ENCODE measurements around the gene SPI1.

SPI1 gene

GRCh38 chr11:47387944-47388696 lies 9.8 kb upstream of the SPI1 start:
- DNase-seq, result peak; percentile 73

- no peak for DNase-seq
Measured at GRCh38 chr11:47384498-47384897, 6.2 kb upstream of the SPI1 start.

DNA sequence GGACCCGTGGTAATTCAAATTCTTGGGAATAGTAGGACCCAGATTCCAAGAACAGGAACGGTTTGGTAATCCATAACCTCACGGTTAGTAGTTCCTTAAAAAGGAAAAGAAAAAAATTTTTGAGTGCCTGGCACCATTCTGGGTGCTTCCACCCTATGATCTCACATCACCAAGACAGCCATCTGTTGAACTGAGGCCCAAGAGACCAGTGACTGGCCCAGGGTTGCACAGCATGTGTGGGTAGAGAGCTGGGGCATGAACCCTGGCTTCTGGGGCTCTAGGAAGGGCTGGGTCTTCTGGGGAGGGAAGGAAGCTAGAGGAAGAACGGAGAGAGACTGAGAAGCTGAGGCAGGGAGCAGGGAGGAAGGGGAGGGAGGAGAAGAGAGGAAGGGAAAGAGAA lies 4.7 kb upstream of the SPI1 start:
- DNase-seq, result no peak

DNA sequence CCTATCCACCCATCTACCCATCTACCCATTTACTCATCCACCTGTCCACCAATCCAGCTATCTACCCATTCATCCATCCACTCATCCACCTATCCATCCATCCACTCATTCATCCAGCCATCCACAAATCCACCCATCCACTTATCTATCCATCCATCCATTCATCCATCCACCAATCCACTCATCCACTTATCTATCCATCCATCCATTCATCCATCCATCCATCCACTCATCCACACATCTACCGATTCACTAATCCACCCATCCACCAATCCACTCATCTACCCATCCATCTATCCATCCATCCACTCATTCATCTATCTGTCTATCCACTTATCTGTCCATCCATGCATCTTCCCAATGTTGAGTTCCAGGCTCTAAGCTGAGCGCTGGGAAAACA lies 1.7 kb upstream of the SPI1 start:
- DNase-seq, result no peak

GRCh38 chr11:47379317-47379716 lies 970 bp upstream of the SPI1 start:
- no peak for DNase-seq

- DNase-seq, result no peak
Measured at GRCh38 chr11:47378836-47379170, 456 bp upstream of the SPI1 start.

- peak; percentile 59 for DNase-seq
Measured at GRCh38 chr11:47377571-47378009, 757 bp downstream of the SPI1 start.

DNA sequence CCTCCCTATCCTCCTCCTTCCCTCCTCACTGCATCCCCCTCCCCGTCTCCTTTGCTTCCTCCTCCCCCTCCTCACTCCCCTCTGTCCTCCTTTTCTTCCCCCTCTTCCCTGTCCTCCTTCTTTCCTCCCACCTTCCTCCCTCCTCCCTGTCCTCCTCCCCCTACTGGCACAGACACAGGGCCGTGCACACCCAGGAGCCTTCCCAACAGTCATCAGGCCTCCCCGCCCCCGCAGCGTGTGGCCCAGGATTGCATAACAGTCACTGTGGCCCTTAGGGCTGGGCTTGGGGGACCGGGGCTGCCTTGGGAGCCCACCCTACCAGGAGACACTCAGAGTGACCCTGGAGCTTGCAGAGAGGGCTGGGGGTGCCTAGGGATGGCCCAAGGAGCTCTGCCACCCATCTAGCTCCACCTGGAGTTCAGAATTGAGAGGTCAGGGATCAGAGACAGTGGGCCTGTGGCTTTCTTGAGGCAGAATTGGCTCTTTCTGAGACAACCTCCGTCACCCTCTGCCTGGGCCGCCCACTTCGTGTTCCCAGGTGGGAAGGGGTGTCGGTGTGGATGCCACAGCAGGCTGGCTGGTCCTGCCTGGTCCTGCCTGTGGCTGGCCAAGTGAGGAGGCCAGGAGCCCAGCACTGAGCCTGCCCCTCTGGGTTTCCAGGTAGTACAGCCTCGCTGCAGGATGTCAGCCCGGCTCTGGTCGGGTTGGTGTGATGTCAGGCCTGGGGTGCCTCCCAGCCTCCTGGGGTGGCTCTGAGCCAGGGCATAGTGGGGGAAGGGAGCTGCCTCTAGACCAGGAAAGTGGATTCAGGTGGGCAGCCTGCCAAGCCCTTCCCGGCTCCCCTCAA lies 1.6 kb downstream of the SPI1 start:
- peak; percentile 75 for DNase-seq

DNA sequence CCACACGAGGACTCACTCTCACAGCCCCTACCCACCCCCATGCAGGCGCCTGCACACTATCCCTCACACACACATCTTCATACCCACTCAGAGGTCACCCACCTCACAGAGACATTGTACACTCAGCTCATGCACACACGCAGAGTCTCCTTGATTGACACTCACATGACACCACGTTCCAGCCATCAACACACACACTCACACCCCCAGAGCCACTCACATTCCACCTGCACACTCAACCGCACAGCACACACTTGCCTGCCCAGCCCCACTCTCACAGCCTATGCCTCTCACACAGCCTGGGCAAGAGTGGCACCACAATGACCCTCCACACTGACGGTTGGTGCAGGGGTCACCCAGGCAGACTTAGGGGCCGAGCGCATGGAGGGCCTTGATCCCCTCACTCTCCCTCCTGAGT lies 2.2 kb downstream of the SPI1 start:
- DNase-seq, result no peak

DNA sequence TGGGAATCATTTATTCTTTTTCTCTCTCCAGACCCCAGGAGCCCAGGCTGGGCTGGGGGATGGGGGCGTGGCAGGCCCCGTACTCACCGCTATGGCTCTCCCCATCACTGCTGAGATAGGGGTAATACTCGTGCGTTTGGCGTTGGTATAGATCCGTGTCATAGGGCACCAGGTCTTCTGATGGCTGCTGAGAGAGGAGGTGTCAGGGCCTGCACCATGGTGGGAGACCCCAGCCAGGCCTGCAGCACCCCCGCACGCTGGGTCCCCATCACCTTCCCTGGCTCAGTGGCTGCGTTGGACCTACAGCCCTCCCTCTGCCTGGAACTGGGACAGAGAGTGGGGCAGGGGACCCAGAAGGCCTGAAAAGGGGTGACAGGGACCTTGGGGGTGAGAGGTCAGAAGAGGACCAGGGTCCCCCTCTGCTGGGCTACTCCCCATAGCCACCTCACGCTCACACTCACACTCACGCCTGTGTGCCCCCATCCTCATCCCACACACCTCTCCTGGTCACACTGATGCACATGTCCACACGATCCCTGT lies 2.7 kb downstream of the SPI1 start:
- DNase-seq, result no peak

GRCh38 chr11:47375020-47375419 lies 3.3 kb downstream of the SPI1 start:
- DNase-seq, result no peak

GRCh38 chr11:47374720-47375019 lies 3.7 kb downstream of the SPI1 start:
- DNase-seq, result no peak

DNA sequence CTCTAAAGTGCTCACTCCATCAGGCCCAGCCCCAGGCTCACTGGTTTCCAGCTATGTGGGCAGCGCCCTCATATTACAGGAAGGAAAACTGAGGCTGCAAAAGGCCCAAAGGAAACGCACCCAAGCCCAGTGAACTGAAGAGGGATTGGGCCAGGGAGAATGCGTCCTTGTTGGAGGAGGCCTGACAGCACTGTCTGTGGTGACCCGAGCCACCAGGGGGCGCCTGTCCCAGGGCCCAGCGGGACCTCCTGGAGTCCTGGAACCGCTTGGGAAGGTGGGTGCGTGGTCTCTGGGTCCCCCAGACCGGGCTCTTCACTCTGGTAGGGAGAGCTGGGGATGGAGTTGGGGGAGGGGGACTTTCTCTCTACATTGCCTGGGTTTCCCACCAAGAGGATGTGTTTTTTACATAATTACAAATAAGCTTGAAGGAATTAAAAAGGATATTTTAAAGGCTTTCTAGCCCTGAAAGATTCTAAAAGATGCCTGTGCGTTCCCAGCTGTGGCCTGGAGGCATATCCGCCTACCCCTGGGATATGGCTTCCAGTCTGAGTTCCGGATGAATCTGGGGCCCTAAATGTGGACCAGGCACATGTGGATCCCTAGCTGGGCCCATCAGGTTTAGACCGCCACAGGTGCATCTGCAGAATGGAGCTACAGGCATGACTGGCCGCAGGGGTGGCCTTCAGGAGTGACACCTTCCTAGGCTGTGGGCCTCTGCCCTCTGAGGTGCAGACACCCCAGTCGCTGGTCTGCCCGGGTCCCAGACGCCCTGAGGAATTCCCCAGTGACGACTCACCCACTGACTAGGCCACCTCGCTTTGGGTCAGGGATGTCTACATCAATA lies 4.2 kb downstream of the SPI1 start:
- DNase-seq, result peak; percentile 87

DNA sequence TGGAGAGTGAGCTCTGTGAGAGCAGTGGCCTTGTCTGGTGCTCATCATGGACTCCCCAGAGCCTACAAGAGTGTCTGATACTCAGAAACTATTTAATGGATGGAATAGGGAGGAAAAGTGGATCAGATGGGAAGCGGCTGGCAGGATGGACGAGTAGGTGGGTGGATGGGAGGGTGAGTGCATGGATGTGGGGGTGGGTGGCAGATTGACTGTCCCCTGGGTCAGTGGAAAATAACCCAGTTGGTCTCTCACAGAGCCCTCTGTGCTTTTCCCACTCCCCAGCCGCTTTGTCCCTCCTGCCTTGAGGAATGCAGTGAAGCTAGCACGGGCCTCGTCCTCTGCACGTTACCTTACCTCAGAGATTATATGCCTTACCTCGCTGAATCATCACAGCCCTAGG lies 5.9 kb downstream of the SPI1 start:
- no peak for DNase-seq

DNA sequence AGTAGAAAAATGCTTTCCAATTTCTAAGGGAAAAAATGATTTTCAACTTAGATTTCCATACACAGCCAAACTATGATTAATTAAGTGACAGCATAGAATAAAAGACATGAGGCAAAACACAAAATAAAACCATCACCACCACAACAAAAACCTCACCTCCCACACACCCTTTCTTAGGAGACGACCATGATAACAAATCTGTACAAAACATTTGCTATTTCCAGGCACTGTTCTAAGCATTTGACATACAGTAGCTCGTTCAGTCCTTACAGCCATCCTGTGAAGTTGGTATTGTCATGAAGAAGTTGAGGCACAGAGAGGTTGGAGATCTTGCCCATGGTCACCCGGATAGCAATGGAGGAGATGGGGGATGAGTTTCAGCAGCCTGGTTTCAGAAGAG lies 8.7 kb downstream of the SPI1 start:
- DNase-seq, result peak; percentile 37

- DNase-seq, result no peak
Measured at GRCh38 chr11:47366020-47366490, 12.3 kb downstream of the SPI1 start.

DNA sequence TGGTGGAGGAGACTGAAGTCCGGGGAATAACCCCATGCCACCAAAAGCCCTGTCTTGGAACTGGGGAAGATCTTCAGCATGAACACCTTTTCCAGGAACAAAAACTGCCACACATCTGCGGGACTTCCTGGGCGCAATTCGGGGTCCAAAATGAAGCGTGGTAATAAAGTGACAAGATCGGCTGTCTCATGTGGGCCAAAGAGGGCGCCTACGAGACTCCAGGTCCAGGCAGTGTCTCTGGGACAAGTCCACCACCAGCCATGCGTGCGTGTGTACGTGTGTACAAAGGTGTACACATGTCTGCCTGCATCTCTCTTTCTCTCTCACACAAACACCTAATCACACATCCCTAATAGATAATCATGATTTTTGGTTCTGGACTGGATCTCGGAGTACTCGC lies 16.9 kb downstream of the SPI1 start:
- DNase-seq, result no peak

DNA sequence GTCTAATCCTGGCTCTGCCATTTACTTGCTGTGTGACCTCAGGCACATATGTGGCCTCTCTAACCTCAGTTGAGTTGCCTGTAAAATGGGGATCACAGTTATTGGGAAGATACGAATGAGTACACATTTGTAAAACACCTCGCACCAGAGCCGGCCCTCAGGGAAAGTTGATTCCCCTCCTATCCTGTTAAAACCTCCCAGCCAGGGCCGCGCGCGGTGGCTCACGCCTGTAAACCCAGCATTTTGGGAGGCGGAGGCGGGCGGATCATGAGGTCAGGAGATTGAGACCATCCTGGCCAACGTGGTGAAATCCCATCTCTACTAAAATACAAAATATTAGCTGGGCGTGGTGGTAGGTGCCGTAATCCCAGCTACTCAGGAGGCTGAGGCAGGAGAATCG lies 18.0 kb downstream of the SPI1 start:
- no peak for DNase-seq

DNA sequence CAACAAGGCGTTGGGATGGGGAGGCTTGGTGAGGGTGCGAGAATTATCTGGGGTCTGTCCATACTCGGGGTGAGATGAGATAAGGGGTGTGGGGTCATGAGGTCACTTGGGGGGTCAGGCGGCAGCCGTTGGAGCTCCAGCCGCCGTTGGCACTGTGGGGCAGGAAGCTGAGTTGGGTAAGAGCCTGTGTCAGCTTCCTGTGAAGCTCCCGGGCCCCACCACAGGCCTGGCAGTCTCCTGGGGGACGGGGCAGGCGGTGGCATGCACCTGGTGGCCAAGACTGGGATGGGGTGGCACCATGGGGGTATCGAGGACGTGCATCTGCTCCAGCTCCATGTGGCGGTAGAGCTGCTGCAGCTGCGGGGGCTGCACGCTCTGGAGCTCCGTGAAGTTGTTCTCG lies 18.8 kb downstream of the SPI1 start:
- DNase-seq, result peak; percentile 89

GRCh38 chr11:47359162-47359561 lies 19.2 kb downstream of the SPI1 start:
- DNase-seq, result no peak

GRCh38 chr11:47358731-47359051 lies 19.7 kb downstream of the SPI1 start:
- no peak for DNase-seq

- no peak for DNase-seq
Measured at GRCh38 chr11:47357985-47358730, 20.2 kb downstream of the SPI1 start.

DNA sequence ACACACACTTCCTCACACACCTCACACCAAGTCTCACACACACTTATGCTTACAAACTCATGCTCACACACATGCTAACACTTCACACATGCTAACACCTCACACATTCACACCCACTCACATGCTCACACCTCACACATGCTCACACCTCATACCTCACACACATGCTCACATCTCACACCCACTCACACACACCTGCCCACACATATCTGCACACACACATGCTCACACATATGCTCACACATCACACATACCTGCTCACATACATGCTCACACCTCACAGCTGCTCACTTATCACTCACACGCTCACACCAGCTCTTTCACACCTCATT lies 21.4 kb downstream of the SPI1 start:
- DNase-seq, result no peak
